ENCODE data around the gene PTX4. TPM values are rescaled to one million over a fixed set of nuclear protein-coding genes. Genes with fewer than 3 reads are reported as not detected.

PTX4 gene, protein sequence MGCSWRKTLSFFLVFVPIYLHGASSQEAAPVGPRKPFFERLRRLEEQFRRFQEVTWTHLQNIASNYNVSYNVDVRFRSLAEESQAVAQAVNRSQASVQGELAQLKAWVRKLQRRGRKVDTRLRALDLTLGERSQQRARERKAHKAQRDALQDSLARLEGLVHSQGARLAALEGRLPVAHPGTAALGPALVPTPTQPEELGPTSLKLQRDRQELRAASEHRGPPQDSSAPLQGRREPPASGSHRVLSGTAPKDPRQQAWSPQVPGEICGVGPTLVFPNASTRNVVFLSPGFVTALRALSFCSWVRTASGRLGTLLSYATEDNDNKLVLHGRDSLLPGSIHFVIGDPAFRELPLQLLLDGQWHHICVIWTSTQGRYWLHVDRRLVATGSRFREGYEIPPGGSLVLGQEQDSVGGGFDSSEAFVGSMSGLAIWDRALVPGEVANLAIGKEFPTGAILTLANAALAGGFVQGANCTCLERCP
- not detected for total RNA-seq

- WGBS, 2 donors: 84 to 87% methylated on average over 19 of the region's 19 CpGs
- intact Hi-C loops (cut with DNase I; ENCODE audit: low total_unique reads): no loop called here
- H3K4me3 ChIP-seq (ENCODE audit: low read depth, poor library complexity, severe bottlenecking): no peak within 1 kb of the TSS
- DNase-seq (ENCODE audit: low spot score in 2 of 2): no peak
- TF ChIP-seq CTCF (IDR thresholded peaks at IDR 0.05) (no peak), POLR2A (IDR thresholded peaks at IDR 0.05) (no peak)
Observed at GRCh38 chr16:1488619-1489018, at the start of gene PTX4. PTX4 (minus strand) TSS chr16:1488944; CDS start chr16:1488909, 35 bp downstream.

GRCh38 chr16:1537763-1538289 lies 49.1 kb upstream of the PTX4 start:
- no peak for DNase-seq (ENCODE audit: low spot score in 2 of 2)
- TF ChIP-seq POLR2A (IDR thresholded peaks at IDR 0.05): no peak
- 81 to 84% methylated on average over 23 of the region's 26 CpGs for WGBS, 2 donors
- H3K4me3 ChIP-seq (ENCODE audit: low read depth, poor library complexity, severe bottlenecking): no peak overlapping the region
- intact Hi-C loops (cut with DNase I; ENCODE audit: low total_unique reads): no loop called here

DNA sequence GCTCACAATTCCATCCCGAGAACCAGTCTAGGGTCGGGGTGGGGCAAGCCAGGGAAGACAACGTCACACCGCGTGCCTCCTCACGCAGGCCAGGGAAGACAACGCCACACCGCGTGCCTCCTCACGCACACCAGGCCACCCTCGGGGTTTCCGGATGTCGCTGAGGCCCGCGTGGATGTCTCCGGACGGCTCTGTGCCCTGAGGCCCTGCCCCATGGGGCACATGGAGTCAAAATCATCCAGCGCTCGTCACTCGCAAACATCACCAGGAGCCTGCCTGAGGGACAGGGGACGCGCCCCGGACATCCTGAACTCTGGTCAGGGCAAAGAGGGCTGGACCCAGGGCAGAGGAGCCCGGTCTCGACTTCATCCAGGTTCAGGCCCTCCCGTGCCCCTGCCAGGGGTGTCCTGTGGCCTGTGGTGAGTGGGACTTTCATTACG lies 48.4 kb upstream of the PTX4 start:
- 76 to 81% methylated on average over 21 to 27 of the region's 27 CpGs for WGBS, 2 donors
- no peak overlapping the region for H3K4me3 ChIP-seq (ENCODE audit: low read depth, poor library complexity, severe bottlenecking)

GRCh38 chr16:1536601-1537000 lies 47.9 kb upstream of the PTX4 start:
- WGBS, 2 donors: 72 to 82% methylated on average over 13 of the region's 13 CpGs

More for the DNA sequence above, 48.4 kb upstream of the PTX4 start:
- TF ChIP-seq POLR2A (IDR thresholded peaks at IDR 0.05): no peak
- no peak for TF ChIP-seq CTCF (IDR thresholded peaks at IDR 0.05)
- intact Hi-C loops (cut with DNase I; ENCODE audit: low total_unique reads): no loop called here
- DNase-seq (ENCODE audit: low spot score in 2 of 2): no peak

GRCh38 chr16:1535391-1536291 lies 46.9 kb upstream of the PTX4 start:
- intact Hi-C loops (cut with DNase I; ENCODE audit: low total_unique reads): no loop called here
- WGBS, 2 donors: 51 to 72% methylated on average over 39 of the region's 39 CpGs

More at GRCh38 chr16:1536601-1537000, 47.9 kb upstream of the PTX4 start:
- DNase-seq (ENCODE audit: low spot score in 2 of 2): no peak
- intact Hi-C loops (cut with DNase I; ENCODE audit: low total_unique reads): no loop called here
- H3K4me3 ChIP-seq (ENCODE audit: low read depth, poor library complexity, severe bottlenecking): no peak overlapping the region
- TF ChIP-seq POLR2A (IDR thresholded peaks at IDR 0.05) (no peak), CTCF (IDR thresholded peaks at IDR 0.05) (no peak)

More at GRCh38 chr16:1535391-1536291, 46.9 kb upstream of the PTX4 start:
- TF ChIP-seq POLR2A (IDR thresholded peaks at IDR 0.05) (no peak), CTCF (IDR thresholded peaks at IDR 0.05) (no peak)
- DNase-seq (ENCODE audit: low spot score in 2 of 2): no peak
- no peak overlapping the region for H3K4me3 ChIP-seq (ENCODE audit: low read depth, poor library complexity, severe bottlenecking)

Data from lower leg skin (tissue), 4 donors.